Smooth muscle cell of the coronary artery (primary cell): ENCODE data around the gene SMO. TPM values are rescaled to one million over a fixed set of nuclear protein-coding genes. Genes with fewer than 3 reads are reported as not detected.

Experiments used
- total RNA-seq: library from RNA; depleted of rRNA; stranded (reverse); fragments of >200 nt; gene quantifications from 2 replicates; pipeline ENCODE4 v1.2.3, GENCODE V29; 2014; ENCODE audit warnings: low replicate concordance

Gene SMO
- total RNA-seq: 18.5 and 22.7 TPM in 2 replicates

DNA sequence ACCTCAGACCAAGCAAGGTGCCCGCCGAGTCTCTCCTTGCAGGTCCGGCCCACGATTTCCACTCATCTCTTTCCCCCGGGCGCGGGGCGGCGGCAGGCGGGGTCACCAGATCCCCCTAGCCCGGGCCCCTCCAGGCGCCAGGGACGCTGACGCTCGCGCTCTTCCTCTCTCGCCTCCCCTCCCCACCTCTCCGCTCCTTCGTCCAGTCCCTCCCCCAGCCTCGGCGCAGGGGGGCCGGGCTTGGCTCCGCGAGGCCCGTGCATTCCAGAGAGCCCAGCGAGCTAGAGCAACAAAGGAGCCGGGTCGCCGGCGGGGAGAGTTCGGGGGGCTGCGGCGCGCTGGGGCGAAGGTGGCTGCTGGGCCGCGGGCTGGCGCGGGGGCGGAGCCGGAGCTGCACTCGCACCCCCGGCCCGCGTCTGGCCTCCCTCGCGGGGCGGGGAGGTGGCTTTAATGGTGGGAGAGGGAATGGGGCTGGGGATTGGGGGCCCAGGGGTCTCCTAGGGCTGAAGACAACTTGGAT lies at the start of gene SMO:
TSS of gene SMO (plus strand) at position 262 of the 520 bp plus-strand sequence. CDS start 519 bp downstream, outside the sequence.

GRCh38 chr7:129144095-129144833 lies 44.2 kb upstream of the SMO start, which contains the start of gene TSPAN33:
TSS of gene TSPAN33 (plus strand) at chr7:129144707. CDS start at chr7:129144981, 274 bp downstream.

GRCh38 chr7:129224251-129225205 lies 36.1 kb downstream of the SMO start, which contains the start of gene AHCYL2:
TSS of gene AHCYL2 (plus strand) at chr7:129225030.

Other genes starting within 250 kb of the SMO start
- gene TNPO3, start 133.5 kb upstream of the SMO start, total RNA-seq: 46.0 and 74.9 TPM in 2 replicates
- 0.12 and 1.8 TPM in 2 replicates for gene TSPAN33, start 43.9 kb upstream of the SMO start, total RNA-seq
- gene AHCYL2, start 36.4 kb downstream of the SMO start, total RNA-seq: 5.6 and 11.9 TPM in 2 replicates
- 1.5 and 7.8 TPM in 2 replicates for gene STRIP2, start 245.8 kb downstream of the SMO start, total RNA-seq